Measurements from ENCODE around the gene ADAM17.

The ADAM17 gene

DNA sequence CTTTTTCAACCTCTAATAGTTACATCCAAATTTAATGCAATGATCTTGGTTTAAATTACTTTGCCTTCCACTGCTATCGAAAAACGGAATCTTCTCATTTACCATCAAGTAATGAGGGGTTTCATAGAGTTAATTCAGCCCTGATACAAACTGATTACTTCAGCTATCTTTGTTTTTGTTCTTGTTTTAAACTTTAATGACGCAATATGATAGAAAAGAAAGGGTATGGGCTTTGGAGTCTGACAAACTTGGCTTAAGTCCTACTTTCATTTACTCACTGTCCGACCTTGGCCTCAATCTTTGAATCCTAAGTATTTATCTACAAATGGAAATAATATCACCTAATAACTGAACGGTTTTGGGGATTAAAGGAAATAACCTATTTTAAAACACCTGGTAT lies 16.1 kb downstream of the ADAM17 start:
- TF ChIP-seq, protein P1, sequence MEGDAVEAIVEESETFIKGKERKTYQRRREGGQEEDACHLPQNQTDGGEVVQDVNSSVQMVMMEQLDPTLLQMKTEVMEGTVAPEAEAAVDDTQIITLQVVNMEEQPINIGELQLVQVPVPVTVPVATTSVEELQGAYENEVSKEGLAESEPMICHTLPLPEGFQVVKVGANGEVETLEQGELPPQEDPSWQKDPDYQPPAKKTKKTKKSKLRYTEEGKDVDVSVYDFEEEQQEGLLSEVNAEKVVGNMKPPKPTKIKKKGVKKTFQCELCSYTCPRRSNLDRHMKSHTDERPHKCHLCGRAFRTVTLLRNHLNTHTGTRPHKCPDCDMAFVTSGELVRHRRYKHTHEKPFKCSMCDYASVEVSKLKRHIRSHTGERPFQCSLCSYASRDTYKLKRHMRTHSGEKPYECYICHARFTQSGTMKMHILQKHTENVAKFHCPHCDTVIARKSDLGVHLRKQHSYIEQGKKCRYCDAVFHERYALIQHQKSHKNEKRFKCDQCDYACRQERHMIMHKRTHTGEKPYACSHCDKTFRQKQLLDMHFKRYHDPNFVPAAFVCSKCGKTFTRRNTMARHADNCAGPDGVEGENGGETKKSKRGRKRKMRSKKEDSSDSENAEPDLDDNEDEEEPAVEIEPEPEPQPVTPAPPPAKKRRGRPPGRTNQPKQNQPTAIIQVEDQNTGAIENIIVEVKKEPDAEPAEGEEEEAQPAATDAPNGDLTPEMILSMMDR (IDR thresholded peaks at IDR 0.05): no peak
- Histone ChIP-seq H3K4me3 (ENCODE audit: low read depth, low read length) (no peak overlapping the region), H3K9me3 (ENCODE audit: control insufficient read depth, low read length) (no peaks in the 10 kb centered on the region), H3K27ac (peak overlapping the region; percentile 27), H3K9ac (no peak overlapping the region), H3K4me1 (no peaks in the 10 kb centered on the region), H3K27me3 (ENCODE audit: control insufficient read depth, insufficient read depth, low read length) (no peaks in the 10 kb centered on the region), H3K4me2 (ENCODE audit: low read length) (peak overlapping the region; percentile 51), H3K36me3 (ENCODE audit: control insufficient read depth, insufficient read depth, low read length) (no peaks in the 10 kb centered on the region), H3K79me2 (peaks cover 23% of the 10 kb centered on the region), H2AFZ (no peak overlapping the region)

DNA sequence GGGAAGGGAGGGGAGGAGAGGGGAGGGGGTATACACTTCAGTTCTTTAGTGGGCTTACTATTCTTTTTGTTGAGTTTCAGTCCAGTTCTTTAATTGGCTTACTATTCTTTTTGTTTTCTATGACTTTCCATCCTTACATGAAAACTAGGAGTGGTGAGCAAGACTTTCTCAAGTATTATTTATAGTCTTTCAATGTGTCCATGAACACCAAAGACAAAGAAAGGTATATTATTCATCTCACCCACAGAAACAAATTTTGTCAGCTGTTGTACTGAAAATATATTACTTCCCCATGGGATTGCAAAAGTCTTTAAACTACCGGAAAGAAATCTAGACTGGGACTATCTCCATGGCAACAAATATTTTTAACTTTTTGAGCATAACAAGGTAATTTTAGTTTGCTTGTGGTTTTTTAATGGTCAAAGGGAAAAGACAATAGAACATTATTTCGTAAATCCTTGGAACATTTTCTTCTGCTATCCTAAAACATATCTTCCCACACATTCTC lies 17.6 kb downstream of the ADAM17 start:
- peak overlapping the region; percentile 40 for H3K27ac ChIP-seq
- no peak overlapping the region for H2AFZ ChIP-seq
- H3K79me2 ChIP-seq: peaks cover 13% of the 10 kb centered on the region
- no peak overlapping the region for H3K9ac ChIP-seq
- H3K4me1 ChIP-seq: no peaks in the 10 kb centered on the region
- H3K4me2 ChIP-seq (ENCODE audit: low read length): no peak overlapping the region
- H3K27me3 ChIP-seq (ENCODE audit: control insufficient read depth, insufficient read depth, low read length): no peaks in the 10 kb centered on the region
- TF ChIP-seq, protein P1 (IDR thresholded peaks at IDR 0.05): no peak
- H3K4me3 ChIP-seq (ENCODE audit: low read depth, low read length): no peak overlapping the region
- H3K9me3 ChIP-seq (ENCODE audit: control insufficient read depth, low read length): no peaks in the 10 kb centered on the region
- H3K36me3 ChIP-seq (ENCODE audit: control insufficient read depth, insufficient read depth, low read length): no peaks in the 10 kb centered on the region

DNA sequence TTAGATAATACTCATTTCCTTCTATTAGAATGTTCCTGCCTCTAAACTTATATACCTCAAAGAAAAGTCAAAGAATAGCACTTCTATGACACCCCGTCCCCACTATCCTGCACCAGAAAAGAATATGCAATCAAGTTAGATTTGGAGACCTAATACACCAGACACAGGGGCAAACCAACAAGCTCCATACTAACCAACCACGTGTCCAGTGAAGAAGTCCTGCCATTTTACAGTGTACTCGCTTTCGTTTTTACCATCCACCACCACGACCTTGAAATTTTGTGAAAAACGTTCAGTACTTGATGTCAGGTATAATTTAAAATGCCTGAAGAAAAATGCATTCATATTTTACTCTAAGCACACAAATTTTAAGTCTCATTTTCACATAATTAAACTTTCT lies 19.1 kb downstream of the ADAM17 start:
- no peaks in the 10 kb centered on the region for H3K4me1 ChIP-seq
- no peaks in the 10 kb centered on the region for H3K9me3 ChIP-seq (ENCODE audit: control insufficient read depth, low read length)
- H3K4me2 ChIP-seq (ENCODE audit: low read length): no peak overlapping the region
- H3K27me3 ChIP-seq (ENCODE audit: control insufficient read depth, insufficient read depth, low read length): no peaks in the 10 kb centered on the region
- no peak overlapping the region for H3K27ac ChIP-seq
- no peak overlapping the region for H2AFZ ChIP-seq
- H3K4me3 ChIP-seq (ENCODE audit: low read depth, low read length): no peak overlapping the region
- no peaks in the 10 kb centered on the region for H3K36me3 ChIP-seq (ENCODE audit: control insufficient read depth, insufficient read depth, low read length)
- no peak overlapping the region for H3K9ac ChIP-seq
- TF ChIP-seq, protein P1 (IDR thresholded peaks at IDR 0.05): no peak
- peaks cover 7% of the 10 kb centered on the region for H3K79me2 ChIP-seq

DNA sequence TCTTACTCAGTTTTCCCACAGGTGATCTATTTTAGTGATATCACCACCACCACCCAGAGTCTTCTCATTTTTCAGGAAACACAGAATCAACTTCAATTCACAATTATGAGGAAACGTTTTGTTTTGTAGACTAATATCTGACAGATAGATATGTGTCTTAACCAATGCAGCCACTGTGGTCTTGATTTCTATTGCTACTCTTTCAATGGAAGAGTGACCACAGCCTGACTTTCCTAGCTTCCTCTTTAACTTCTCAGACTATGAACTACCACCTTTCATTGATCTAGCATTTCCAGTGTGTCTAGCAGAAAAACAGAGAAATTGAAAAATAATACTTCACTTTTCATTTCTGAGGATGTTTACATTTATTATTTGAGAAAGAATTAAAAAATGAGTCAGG lies 20.5 kb downstream of the ADAM17 start:
- Histone ChIP-seq H3K4me3 (ENCODE audit: low read depth, low read length) (no peak overlapping the region), H3K36me3 (ENCODE audit: control insufficient read depth, insufficient read depth, low read length) (no peaks in the 10 kb centered on the region), H3K27me3 (ENCODE audit: control insufficient read depth, insufficient read depth, low read length) (no peaks in the 10 kb centered on the region), H3K9ac (no peak overlapping the region), H3K4me2 (ENCODE audit: low read length) (no peak overlapping the region), H3K79me2 (no peaks in the 10 kb centered on the region), H3K4me1 (no peaks in the 10 kb centered on the region), H3K27ac (no peak overlapping the region), H3K9me3 (ENCODE audit: control insufficient read depth, low read length) (no peaks in the 10 kb centered on the region), H2AFZ (no peak overlapping the region)
- TF ChIP-seq, protein P1 (IDR thresholded peaks at IDR 0.05): no peak

DNA sequence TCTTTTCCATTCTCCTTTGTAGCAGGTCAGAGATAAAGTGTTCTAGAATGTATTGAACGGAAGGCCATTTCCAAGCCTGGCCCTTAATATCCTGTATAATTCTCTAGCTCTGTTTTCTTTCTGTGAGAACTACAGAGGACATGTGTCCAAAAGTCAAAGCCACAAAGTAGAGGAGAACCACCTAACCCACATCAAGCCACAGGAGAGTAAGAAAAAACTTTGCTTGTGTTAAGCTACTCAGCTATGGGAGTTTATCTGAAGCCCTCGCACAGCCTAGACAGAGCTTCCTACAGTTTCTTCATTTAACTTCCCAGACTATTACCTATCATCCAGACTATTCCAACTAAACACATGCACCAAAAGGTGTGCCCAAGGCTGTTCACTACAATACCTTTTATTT lies 22.0 kb downstream of the ADAM17 start:
- TF ChIP-seq, protein P1 (IDR thresholded peaks at IDR 0.05): no peak
- no peak overlapping the region for H2AFZ ChIP-seq
- no peak overlapping the region for H3K4me3 ChIP-seq (ENCODE audit: low read depth, low read length)
- no peak overlapping the region for H3K27ac ChIP-seq
- no peaks in the 10 kb centered on the region for H3K27me3 ChIP-seq (ENCODE audit: control insufficient read depth, insufficient read depth, low read length)
- H3K4me2 ChIP-seq (ENCODE audit: low read length): no peak overlapping the region
- no peaks in the 10 kb centered on the region for H3K9me3 ChIP-seq (ENCODE audit: control insufficient read depth, low read length)
- no peaks in the 10 kb centered on the region for H3K36me3 ChIP-seq (ENCODE audit: control insufficient read depth, insufficient read depth, low read length)
- H3K4me1 ChIP-seq: no peaks in the 10 kb centered on the region
- no peaks in the 10 kb centered on the region for H3K79me2 ChIP-seq
- H3K9ac ChIP-seq: no peak overlapping the region
